H1 (cell line): ENCODE results near the gene TUBB4B. TPM values are rescaled to one million over a fixed set of nuclear protein-coding genes. Genes with fewer than 3 reads are reported as not detected.

Experiments
- CTCF ChIA-PET: fragments of 300-600 bp; sonication (Branson Sonifier 250); formaldehyde crosslinking; loops from one replicate; lab custom pipeline; 2021; ENCODE audit not compliant: partially characterized antibody; lab: Charles Lee
- POLR2A ChIA-PET: fragments of 300-600 bp; sonication (Branson Sonifier 250); formaldehyde crosslinking; loops from one replicate; lab custom pipeline; 2021; ENCODE audit warnings: inconsistent platforms; ENCODE audit not compliant: partially characterized antibody; lab: Charles Lee
- DNase-seq, 2 experiments: peaks; one replicate each; pipeline versions ENCODE4 v3.0.0 to v3.0.0-alpha.2; 2010 to 2022; ENCODE audit warnings: low spot score in 2 of 2, low read depth in 1 of 2, mixed read lengths in 1 of 2
- FAIRE-seq: peaks from 2 replicates; lab custom pipeline; 2011; peaks lifted over from hg19 to GRCh38; lab: Jason Lieb, UNC
- H2AFZ ChIP-seq: 2 replicates; pipeline ENCODE4 v1.8.1; 2012; ENCODE audit warnings: low read length, inconsistent platforms
- H2AK5ac ChIP-seq: 2 replicates; pipeline ENCODE4 v1.6.1; 2013; ENCODE audit warnings: low read depth, low read length
- H2BK120ac ChIP-seq: replicated peaks from 2 replicates; pipeline ENCODE3; 2013; ENCODE audit warnings: low read depth, low read length, inconsistent platforms
- H2BK12ac ChIP-seq: 2 replicates; pipeline ENCODE4 v1.6.1; 2013; ENCODE audit warnings: low read depth, low read length
- H2BK15ac ChIP-seq: 2 replicates; pipeline ENCODE4 v1.6.1; 2013; ENCODE audit warnings: low read length
- H2BK20ac ChIP-seq: 2 replicates; pipeline ENCODE4 v1.6.1; 2013; ENCODE audit warnings: low read length
- H2BK5ac ChIP-seq: 2 replicates; pipeline ENCODE4 v1.6.1; 2013; ENCODE audit warnings: low read depth, low read length
- H3K14ac ChIP-seq: 2 replicates; pipeline ENCODE4 v1.6.1; 2013; ENCODE audit warnings: inconsistent platforms; ENCODE audit not compliant: insufficient read length
- H3K18ac ChIP-seq: 2 replicates; pipeline ENCODE4 v1.6.1; 2013; ENCODE audit warnings: low read length; ENCODE audit errors: extremely low read depth
- H3K23ac ChIP-seq: 2 replicates; pipeline ENCODE4 v1.6.1; 2013; ENCODE audit warnings: inconsistent platforms; ENCODE audit not compliant: insufficient read length
- H3K23me2 ChIP-seq: 2 replicates; pipeline ENCODE4 v1.6.1; 2013; ENCODE audit warnings: low read depth, low read length
- H3K27ac ChIP-seq: 2 replicates; pipeline ENCODE4 v1.6.1; 2011; ENCODE audit warnings: low read depth, low read length, inconsistent platforms
- H3K27me3 ChIP-seq, 4 experiments: replicated peaks in 1 of 4; 1 replicate in 1 of 4; 2 replicates in 3 of 4; pipeline versions ENCODE4 v1.6.1 to v1.8.1; 2011 to 2013; ENCODE audit warnings: low read length in 3 of 4, mild to moderate bottlenecking in 3 of 4, inconsistent platforms in 2 of 4, mixed read lengths in 2 of 4, moderate library complexity in 1 of 4; ENCODE audit not compliant: control insufficient read depth in 3 of 4, insufficient read depth in 3 of 4; ENCODE audit errors: extremely low read depth in 1 of 4
- H3K36me3 ChIP-seq, 4 experiments: 2 replicates each; pipeline versions ENCODE4 v1.6.1 to v1.8.1; 2011 to 2013; ENCODE audit warnings: mild to moderate bottlenecking in 4 of 4, low read length in 3 of 4, moderate library complexity in 2 of 4, control low read depth in 1 of 4, inconsistent platforms in 1 of 4; ENCODE audit not compliant: insufficient read depth in 4 of 4, control insufficient read depth in 2 of 4
- H3K4ac ChIP-seq: replicated peaks from 2 replicates; pipeline ENCODE3; 2013; ENCODE audit warnings: low read length, low read depth, mixed read lengths, inconsistent platforms; ENCODE audit not compliant: insufficient read length
- H3K4me1 ChIP-seq, 4 experiments: replicated peaks in 1 of 4; 1 replicate in 1 of 4; 2 replicates in 3 of 4; pipeline versions ENCODE4 v1.6.1 to v1.8.1; 2011 to 2013; ENCODE audit warnings: low read length in 3 of 4, inconsistent platforms in 2 of 4, mixed read lengths in 1 of 4; ENCODE audit not compliant: insufficient read depth in 4 of 4, control insufficient read depth in 3 of 4
- H3K4me2 ChIP-seq, 2 experiments: 2 replicates each; pipeline versions ENCODE4 v1.6.1 to v1.8.1; 2011 to 2013; ENCODE audit warnings: low read depth in 2 of 2, low read length in 2 of 2, control low read depth in 1 of 2, inconsistent platforms in 1 of 2, mild to moderate bottlenecking in 1 of 2; ENCODE audit not compliant: insufficient read depth in 1 of 2
- H3K4me3 ChIP-seq, 4 experiments: fragments of 200-600, 300-600 bp in 1 of 4; sonication (generic), shearing (Covaris generic), sonication (Bioruptor Twin) in 1 of 4; 2 replicates each; pipeline versions ENCODE4 v1.5.1 to v1.8.1; 2011 to 2016; ENCODE audit warnings: low read length in 4 of 4, low read depth in 3 of 4, control low read depth in 2 of 4, inconsistent platforms in 2 of 4, mild to moderate bottlenecking in 2 of 4, mixed read lengths in 1 of 4, moderate library complexity in 1 of 4; ENCODE audit not compliant: insufficient read depth in 2 of 4; ENCODE audit errors: extremely low read depth in 1 of 4
- H3K56ac ChIP-seq: replicated peaks from 2 replicates; pipeline ENCODE3; 2013; ENCODE audit warnings: low read depth, mild to moderate bottlenecking, mixed read lengths, low read length, inconsistent platforms; ENCODE audit not compliant: insufficient read length
- H3K79me1 ChIP-seq: 2 replicates; pipeline ENCODE4 v1.6.1; 2013; ENCODE audit warnings: low read depth, low read length, control low read depth
- H3K79me2 ChIP-seq, 2 experiments: 2 replicates each; pipeline versions ENCODE4 v1.6.1 to v1.8.1; 2012 to 2013; ENCODE audit warnings: low read length in 2 of 2, mild to moderate bottlenecking in 2 of 2, inconsistent platforms in 1 of 2; ENCODE audit not compliant: insufficient read depth in 2 of 2, control insufficient read depth in 1 of 2
- H3K9ac ChIP-seq, 4 experiments: replicated peaks in 1 of 4; 1 replicate in 1 of 4; 2 replicates in 3 of 4; pipeline versions ENCODE4 v1.6.1 to v1.8.1; 2011 to 2013; ENCODE audit warnings: low read depth in 3 of 4, low read length in 3 of 4, control low read depth in 2 of 4, mild to moderate bottlenecking in 2 of 4, moderate library complexity in 2 of 4, inconsistent platforms in 1 of 4; ENCODE audit errors: extremely low read depth in 1 of 4
- H3K9me3 ChIP-seq, 2 experiments: 2 replicates each; pipeline versions ENCODE4 v1.6.1 to v1.8.1; 2012 to 2013; ENCODE audit warnings: mild to moderate bottlenecking in 2 of 2, moderate library complexity in 2 of 2, control low read depth in 1 of 2, inconsistent platforms in 1 of 2, low read depth in 1 of 2, low read length in 1 of 2, mixed read lengths in 1 of 2; ENCODE audit not compliant: insufficient read depth in 2 of 2
- H4K20me1 ChIP-seq, 2 experiments: replicated peaks in 1 of 2; 2 replicates each; pipeline versions ENCODE3 to v1.8.1; 2011 to 2013; ENCODE audit warnings: inconsistent platforms in 2 of 2, low read length in 2 of 2, mild to moderate bottlenecking in 1 of 2; ENCODE audit not compliant: insufficient read depth in 2 of 2, control insufficient read depth in 1 of 2
- H4K5ac ChIP-seq: 2 replicates; pipeline ENCODE4 v1.6.1; 2013; ENCODE audit warnings: low read length, low read depth, mixed read lengths, inconsistent platforms; ENCODE audit not compliant: insufficient read length
- H4K8ac ChIP-seq: 2 replicates; pipeline ENCODE4 v1.8.0; 2013; ENCODE audit warnings: mild to moderate bottlenecking, moderate library complexity, low read length, inconsistent platforms; ENCODE audit not compliant: insufficient read depth; ENCODE audit errors: extremely low read depth
- H4K91ac ChIP-seq: replicated peaks from 2 replicates; pipeline ENCODE3; 2013; ENCODE audit warnings: low read length, mixed read lengths, inconsistent platforms; ENCODE audit not compliant: insufficient read length
- ASH2L ChIP-seq: fragments of 200-600, 300-600 bp; sonication (generic); IDR thresholded peaks from one replicate; pipeline ENCODE4 v1.7.1; 2017; ENCODE audit warnings: low read length
- BRCA1 ChIP-seq: IDR thresholded peaks from 2 replicates; pipeline ENCODE4 v1.6.1; 2012; ENCODE audit warnings: low read depth, low read length, improper control_type of control experiment
- CHD1 ChIP-seq: IDR thresholded peaks from 2 replicates; pipeline ENCODE4 v1.6.1; 2012; ENCODE audit warnings: low read depth, low read length, improper control_type of control experiment
- GABPA ChIP-seq: IDR thresholded peaks from 2 replicates; pipeline ENCODE4 v1.6.1; 2011; ENCODE audit warnings: mild to moderate bottlenecking, low read length, moderate library complexity, borderline replicate concordance; ENCODE audit not compliant: insufficient read depth
- PHF8 ChIP-seq: fragments of 200-600 bp; sonication (generic); conservative IDR thresholded peaks from 2 replicates; pipeline ENCODE4 v1.7.1; 2012; ENCODE audit warnings: low read depth, mild to moderate bottlenecking, inconsistent platforms, low read length, moderate library complexity
- POLR2A ChIP-seq, 2 experiments: IDR thresholded peaks; 1 replicate in 1 of 2; 2 replicates in 1 of 2; pipeline ENCODE4 v1.6.1; 2011; ENCODE audit warnings: low read depth in 2 of 2, low read length in 2 of 2, mild to moderate bottlenecking in 2 of 2; ENCODE audit errors: control extremely low read depth in 1 of 2
- SP2 ChIP-seq: IDR thresholded peaks from 2 replicates; pipeline ENCODE4 v1.6.1; 2012; ENCODE audit warnings: mild to moderate bottlenecking, low read length, inconsistent platforms
- ZNF274 ChIP-seq: IDR thresholded peaks from 2 replicates; pipeline ENCODE4 v1.7.0; 2012; ENCODE audit warnings: low read length, borderline replicate concordance; ENCODE audit errors: extremely low read depth
- WGBS, 2 experiments: shearing (Covaris generic) in 1 of 2; methylation state at CpG; one replicate each; pipeline versions ENCODE4 v1.1.6 to v1.1.7; 2013 to 2015; ENCODE audit warnings: low lambda C conversion rate in 2 of 2, mixed read lengths in 2 of 2, inconsistent platforms in 1 of 2, low coverage in 1 of 2, missing lambda C conversion rate in 1 of 2; ENCODE audit not compliant: insufficient replicate concordance in 2 of 2, insufficient coverage in 1 of 2, insufficient read length in 1 of 2; ENCODE audit errors: extremely low coverage in 1 of 2, missing lambda C conversion rate in 1 of 2; 5-methylcytosine and 5-hydroxymethylcytosine counted together
- polyA plus RNA-seq, 7 experiments: library from polyadenylated mRNA; depleted of rRNA in 3 of 7; stranded (reverse) in 5 of 7; unstranded in 2 of 7; fragments of >200 nt in 5 of 7; fragments of 200-250 nt in 2 of 7; gene quantifications; 1 replicate in 5 of 7; 2 replicates in 1 of 7; 4 replicates in 1 of 7; pipeline versions ENCODE4 v1.2.1 to v1.2.3, GENCODE V29; 2011 to 2013; ENCODE audit warnings: missing spikeins in 2 of 7, mixed read lengths in 2 of 7
- total RNA-seq: library from RNA; stranded (reverse); fragmentation: NEBNext Ultra II Directional; extraction: Animal tissue kit (Norgen Biotek cat#: 25700); gene quantifications from 2 replicates; pipeline ENCODE4 v1.2.1, GENCODE V29; 2021
- TF ChIP-seq, protein P1 (sequence below): IDR thresholded peaks from 2 replicates; pipeline ENCODE4 v1.6.1; 2011; ENCODE audit warnings: low read depth, mild to moderate bottlenecking, low read length; ENCODE audit not compliant: insufficient read depth
- TF ChIP-seq, protein P2 (sequence below): IDR thresholded peaks from 2 replicates; pipeline ENCODE4 v1.6.1; 2011; ENCODE audit warnings: low read length, improper control_type of control experiment

Gene TUBB4B
- total and polyA plus RNA-seq, 2 of the 8 experiments (the other 6 are each of a cell fraction or from before 2014, with no cell fraction given), result 280 to 307 TPM

- no peak overlapping the region for H3K18ac ChIP-seq
- POLR2A ChIA-PET, result interaction anchor here (1.1 to 69.9 kb wide), 9 partner anchors 8 to 100 kb away, joined by 3 to 1462 read pairs (median 7); partner anchors contain the start of genes ANAPC2, NDOR1, NELFB and SLC34A3
- CTCF ChIA-PET, result interaction anchor here (0.7 to 4.0 kb wide), 16 partner anchors 9 to 95 kb away, joined by 3 to 31 read pairs (median 6); partner anchors contain the start of genes ANAPC2, CYSRT1, RNF224 and SSNA1
Observed at GRCh38 chr9:137215196-137215986, 25.7 kb upstream of the TUBB4B start.

More at GRCh38 chr9:137215196-137215986, 25.7 kb upstream of the TUBB4B start:
- no peak overlapping the region for H3K14ac ChIP-seq
- no peak overlapping the region for H3K23ac ChIP-seq
- H2AK5ac ChIP-seq, result no peak overlapping the region
- no peaks in the 10 kb centered on the region for H3K23me2 ChIP-seq
- H4K5ac ChIP-seq, result no peak overlapping the region
- peaks cover 0 to 6% (median 4%) of the 10 kb centered on the region in 4 experiments; a peak in 5 of 7 replicates for H3K4me1 ChIP-seq
- H3K4me3 ChIP-seq, result no peak overlapping the region
- no peak overlapping the region for H2BK5ac ChIP-seq
- WGBS, 2 experiments, result 89% methylated on average over 20 of the region's 22 CpGs; no CpG with 5 or more reads in 1 of the 2 experiments
- H3K9me3 ChIP-seq, result no peaks in the 10 kb centered on the region
- peaks cover 0 to 22% (median 7%) of the 10 kb centered on the region in 4 experiments; a peak in 7 of 8 replicates for H3K36me3 ChIP-seq
- H4K20me1 ChIP-seq, result peaks cover 0 to 16% of the 10 kb centered on the region in 2 experiments
- H3K4me2 ChIP-seq, result no peak overlapping the region
- DNase-seq (no peak), FAIRE-seq (no peak)
- TF ChIP-seq BRCA1, result no peak
- no peak for TF ChIP-seq SP2
- TF ChIP-seq ASH2L, result no peak
- TF ChIP-seq, protein P1, sequence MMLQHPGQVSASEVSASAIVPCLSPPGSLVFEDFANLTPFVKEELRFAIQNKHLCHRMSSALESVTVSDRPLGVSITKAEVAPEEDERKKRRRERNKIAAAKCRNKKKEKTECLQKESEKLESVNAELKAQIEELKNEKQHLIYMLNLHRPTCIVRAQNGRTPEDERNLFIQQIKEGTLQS, result no peak
- TF ChIP-seq GABPA, result no peak
- TF ChIP-seq, protein P2, sequence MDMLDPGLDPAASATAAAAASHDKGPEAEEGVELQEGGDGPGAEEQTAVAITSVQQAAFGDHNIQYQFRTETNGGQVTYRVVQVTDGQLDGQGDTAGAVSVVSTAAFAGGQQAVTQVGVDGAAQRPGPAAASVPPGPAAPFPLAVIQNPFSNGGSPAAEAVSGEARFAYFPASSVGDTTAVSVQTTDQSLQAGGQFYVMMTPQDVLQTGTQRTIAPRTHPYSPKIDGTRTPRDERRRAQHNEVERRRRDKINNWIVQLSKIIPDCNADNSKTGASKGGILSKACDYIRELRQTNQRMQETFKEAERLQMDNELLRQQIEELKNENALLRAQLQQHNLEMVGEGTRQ, result no peak
- no peak for TF ChIP-seq ZNF274
- TF ChIP-seq CHD1, result no peak
- TF ChIP-seq POLR2A (IDR thresholded peaks at IDR 0.05; ENCODE audit: control extremely low read depth in 1 of 2, low read depth in 2 of 2, low read length in 2 of 2), result no peak
- no peak for TF ChIP-seq PHF8
- no peak overlapping the region for H2BK20ac ChIP-seq
- H3K79me1 ChIP-seq, result no peaks in the 10 kb centered on the region; the same call in 1 of the 2 replicates
- no peak overlapping the region for H3K4ac ChIP-seq
- H4K8ac ChIP-seq, result no peak overlapping the region
- H4K91ac ChIP-seq, result no peak overlapping the region
- H3K56ac ChIP-seq, result no peak overlapping the region
- H3K27me3 ChIP-seq, result no peaks in the 10 kb centered on the region
- H2BK12ac ChIP-seq, result no peak overlapping the region
- no peak overlapping the region for H2AFZ ChIP-seq
- H3K79me2 ChIP-seq, result no peaks in the 10 kb centered on the region
- no peak overlapping the region for H2BK120ac ChIP-seq
- H2BK15ac ChIP-seq, result no peak overlapping the region
- no peak overlapping the region for H3K27ac ChIP-seq
- no peak overlapping the region for H3K9ac ChIP-seq
